CD4-positive, alpha-beta T cell treated with Interleukin-15 for 4 hours (primary cell): ENCODE results near the gene MOK.
A peak's percentile ranks its signal among the peaks of the same experiment; 100 is the strongest.
"Not testable (repeated sequence)": the region's sequence is repeated elsewhere in the genome, so short reads cannot be mapped to it uniquely, and the experiment has no call there.

Experiments
- DNase-seq: peaks from one replicate; pipeline ENCODE4 v3.0.0-alpha.2; 2020; ENCODE audit warnings: low spot score

MOK gene

DNA sequence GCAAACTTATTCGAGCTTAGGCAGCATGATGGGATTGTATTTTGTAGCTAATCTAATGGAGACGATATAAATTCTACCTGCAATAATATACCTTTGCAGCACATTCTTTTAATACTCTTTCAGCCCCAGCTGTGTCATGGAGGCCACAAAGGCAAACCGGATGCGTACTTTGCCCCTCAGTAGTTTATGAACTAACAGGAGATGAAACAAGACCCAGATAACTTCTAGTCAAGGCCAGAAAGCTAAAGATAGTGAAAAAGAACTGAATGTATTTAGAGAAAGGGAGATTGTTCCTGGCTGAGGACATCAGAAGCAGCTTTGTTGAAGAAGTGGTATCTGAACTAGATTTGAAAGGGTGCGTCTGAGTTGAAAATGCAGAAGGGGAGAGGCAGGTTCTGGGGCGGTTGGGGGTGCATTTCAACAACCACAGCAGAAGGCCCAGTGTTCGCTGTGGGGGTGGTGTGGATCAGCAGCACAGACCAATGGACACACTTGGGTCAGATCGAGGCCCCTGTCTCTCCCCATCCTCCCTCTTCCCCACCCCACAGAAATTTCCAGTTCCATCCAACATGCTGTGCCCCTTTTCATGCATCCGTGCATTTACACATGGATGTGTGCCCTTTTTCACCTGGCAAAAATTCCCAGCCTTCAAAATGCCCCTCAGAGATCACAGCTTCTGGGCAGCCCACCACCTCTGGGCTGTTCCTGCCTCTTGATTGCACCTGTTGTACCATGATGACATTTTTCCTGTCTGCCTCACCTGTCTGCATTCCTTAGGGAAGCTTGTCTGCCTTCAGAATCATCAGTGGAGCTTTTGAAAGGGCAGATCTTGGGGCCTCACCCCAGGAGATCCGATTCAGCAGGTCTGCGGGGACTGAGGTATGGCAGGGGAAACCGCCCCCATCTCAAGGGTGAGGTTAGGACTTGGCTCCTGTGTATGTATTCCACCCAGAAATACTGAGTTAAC, 16.8 kb upstream of the MOK start:
- DNase-seq, result no peak

GRCh38 chr14:102320671-102321455, 15.9 kb upstream of the MOK start:
- no peak for DNase-seq

DNA sequence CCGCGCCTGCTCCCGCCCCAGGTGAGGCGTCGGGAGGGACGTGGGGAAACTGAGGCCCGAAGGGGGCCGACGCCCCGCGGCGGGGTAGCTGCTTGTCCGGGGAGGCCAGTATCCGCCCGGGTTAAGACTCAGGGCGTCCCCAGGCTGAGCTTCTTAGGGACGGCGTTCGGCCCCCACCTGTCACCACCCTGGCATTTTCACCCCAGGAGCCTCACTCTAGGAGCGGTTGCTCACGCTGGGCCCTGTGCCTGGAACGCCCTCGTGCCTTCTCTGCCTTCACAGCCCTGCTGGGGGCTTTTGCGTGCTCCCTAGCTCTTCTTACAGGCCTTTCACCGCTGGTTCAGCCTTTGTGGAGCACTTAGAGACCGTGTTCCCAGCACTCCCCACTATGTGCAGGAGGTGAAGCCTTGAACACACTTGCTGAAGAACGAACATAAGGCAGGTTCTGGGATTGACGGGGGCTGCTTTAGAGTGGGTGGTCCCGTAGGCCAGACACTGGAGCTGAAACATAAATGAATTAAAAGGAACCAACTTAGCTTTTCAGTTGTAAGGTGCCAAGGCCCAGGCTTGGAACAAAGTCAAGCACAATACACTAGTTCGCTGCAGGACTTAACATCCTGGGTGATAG, 15.2 kb upstream of the MOK start:
- peak; percentile 41 for DNase-seq

DNA sequence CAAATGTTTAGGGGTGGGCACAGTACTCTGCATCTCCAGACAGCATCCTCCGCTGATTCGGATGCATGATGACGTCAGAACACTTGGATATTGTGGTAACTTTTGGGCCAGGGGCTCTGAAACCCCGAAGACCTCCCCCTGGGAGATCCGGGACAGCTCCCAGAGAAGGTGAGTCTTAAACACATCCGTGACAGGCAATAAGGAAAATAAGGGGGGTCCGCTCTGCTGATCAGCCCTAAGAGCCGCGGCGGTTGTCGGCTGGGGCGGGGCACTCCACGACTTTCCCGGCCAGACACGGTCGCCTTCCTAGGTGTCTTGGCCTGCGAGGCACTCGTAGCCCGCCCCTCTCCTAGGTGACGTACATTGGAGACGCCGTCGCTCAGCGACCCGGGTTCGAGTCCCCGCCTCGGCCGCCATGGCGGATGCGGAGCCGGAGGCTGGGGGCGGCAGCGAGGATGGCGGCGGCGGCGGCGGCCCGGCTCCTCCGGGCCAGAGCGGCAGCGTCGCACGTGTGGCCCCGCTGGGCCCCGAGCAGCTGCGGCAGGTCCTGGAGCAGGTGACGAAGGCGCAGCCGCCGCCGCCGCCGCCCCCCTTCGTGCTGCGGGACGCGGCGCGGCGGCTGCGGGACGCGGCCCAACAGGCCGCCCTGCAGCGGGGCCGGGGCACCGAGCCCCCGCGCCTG, 14.5 kb upstream of the MOK start, which contains the start of gene ZNF839:
TSS of gene ZNF839 (plus strand) at position 396 of the 682 bp plus-strand sequence. CDS start at position 416, 20 bp downstream.
- DNase-seq, result peak; percentile 95

DNA sequence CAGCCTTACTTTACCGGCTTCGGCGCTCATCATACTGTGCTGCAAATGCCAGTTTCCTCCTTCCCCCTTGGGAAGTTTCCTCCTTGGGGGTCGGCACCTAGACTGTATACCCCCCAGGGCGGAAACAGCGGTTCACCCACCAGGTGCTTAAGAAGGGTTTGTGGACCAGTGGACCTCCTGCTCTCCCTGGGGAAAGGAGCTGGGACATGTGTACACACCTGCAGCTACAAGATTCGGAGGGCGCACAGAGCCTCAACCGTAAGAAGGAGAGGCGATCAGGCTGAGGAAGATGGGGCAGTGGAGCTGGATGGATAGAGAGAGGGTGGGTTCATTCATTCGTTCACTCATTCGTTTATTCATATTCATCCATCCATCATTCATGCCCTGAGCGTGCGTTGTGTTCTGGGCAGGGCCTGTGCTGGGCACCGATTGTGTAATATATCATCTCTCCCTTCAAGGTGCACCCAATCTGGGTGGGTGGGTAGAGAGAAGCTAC, 13.9 kb upstream of the MOK start:
- DNase-seq, result no peak

GRCh38 chr14:102317564-102318248, 12.7 kb upstream of the MOK start:
- no peak for DNase-seq

DNA sequence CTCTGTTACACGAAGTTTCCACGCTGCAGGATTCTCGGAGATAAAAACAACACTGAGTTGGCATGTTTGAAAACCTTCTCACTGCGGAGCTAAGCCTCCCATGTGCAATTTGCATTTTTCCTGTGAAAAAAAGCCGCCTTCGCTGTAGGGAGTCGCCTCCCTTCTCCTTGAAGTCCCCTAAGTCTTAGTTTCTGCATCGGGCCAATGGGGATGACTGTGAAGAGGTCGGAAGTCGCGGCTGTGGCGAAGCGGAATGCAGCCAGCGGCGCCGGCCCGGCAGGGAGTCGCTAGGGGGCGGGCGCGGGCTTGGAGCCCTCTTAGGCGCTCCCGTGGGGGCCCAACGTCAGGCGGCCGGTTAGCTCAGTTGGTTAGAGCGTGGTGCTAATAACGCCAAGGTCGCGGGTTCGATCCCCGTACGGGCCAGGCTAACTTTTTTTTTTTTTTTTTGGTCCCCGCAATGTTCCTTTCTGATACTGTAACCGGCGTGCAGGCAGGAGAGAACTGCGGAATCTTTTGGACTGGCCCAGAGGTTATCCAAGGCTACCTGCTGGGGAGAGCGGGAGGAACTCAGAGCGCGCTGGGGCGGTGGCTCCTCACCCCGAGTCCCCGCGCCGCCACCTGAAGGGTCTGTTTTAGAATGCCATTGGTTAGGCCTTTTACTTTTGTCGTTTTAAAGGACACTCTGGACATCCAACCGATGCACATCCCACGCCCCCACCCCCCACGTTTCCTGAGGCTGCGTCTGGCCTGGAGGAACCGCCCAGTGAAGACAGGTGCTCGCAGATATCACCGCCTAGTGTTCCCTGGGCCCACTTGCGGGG, 12.0 kb upstream of the MOK start:
- DNase-seq, result peak; percentile 95

- DNase-seq, result peak; percentile 32
Measured at GRCh38 chr14:102316338-102316742, 11.4 kb upstream of the MOK start.

GRCh38 chr14:102315121-102315520, 10.2 kb upstream of the MOK start:
- DNase-seq, result no peak

- DNase-seq, result peak; percentile 80
Measured at GRCh38 chr14:102314242-102315011, 9.5 kb upstream of the MOK start.

GRCh38 chr14:102303664-102304063, 1.3 kb downstream of the MOK start:
- DNase-seq, result no peak

- DNase-seq, result not testable (repeated sequence)
Measured at GRCh38 chr14:102298303-102299070, 6.5 kb downstream of the MOK start.

DNA sequence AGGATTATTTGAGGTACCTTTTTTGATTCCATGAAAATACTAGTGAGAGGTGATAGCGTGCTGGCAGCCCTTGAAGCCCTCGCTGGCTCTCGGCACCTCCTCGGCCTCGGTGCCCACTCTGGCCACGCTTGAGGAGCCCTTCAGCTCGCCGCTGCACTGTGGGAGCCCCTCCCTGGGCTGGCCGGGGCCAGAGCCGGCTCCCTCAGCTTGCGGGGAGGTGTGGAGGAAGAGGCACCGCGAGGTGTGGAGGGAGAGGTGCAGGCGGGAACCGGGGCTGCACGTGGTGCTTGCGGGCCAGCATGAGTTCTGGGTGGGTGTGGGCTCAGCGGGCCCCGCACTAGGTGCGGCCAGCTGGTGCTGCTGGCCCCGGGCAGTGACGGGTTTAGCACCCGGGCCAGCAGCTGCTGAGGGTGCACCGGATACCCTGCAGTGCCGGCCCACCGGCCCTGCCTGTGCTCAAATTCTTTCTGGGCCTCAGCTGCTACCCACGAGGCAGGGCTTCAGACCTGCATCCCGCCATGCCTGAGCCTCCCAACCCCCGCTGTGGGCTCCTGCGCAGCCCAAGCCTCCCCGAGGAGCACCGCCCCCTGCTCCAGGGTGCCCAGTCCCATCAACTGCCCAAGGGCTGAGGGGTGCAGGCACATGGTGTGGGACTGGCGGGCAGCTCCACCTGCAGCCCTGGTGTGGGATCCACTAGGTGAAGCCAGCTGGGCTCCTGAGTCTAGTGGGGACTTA, 7.4 kb downstream of the MOK start:
- no peak for DNase-seq

DNA sequence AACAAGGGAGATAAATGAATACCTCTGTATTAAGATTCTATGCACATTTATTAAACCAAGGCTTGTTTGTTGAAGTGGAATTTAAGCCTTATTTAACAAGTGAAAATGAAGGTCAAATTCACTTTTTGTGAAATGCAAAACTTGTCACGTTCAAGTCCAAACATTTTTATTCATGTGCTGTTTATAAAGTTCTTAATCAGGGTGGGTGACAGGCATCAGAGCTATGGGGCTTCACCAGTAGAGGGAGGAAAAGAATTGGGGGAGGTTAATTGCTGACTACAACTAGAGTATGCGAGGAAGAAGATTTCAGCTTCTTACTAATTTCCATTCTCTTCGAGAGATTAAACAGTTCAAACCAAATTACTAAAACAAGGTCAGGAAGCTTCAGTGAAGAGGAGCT, 9.7 kb downstream of the MOK start:
- DNase-seq, result no peak

DNA sequence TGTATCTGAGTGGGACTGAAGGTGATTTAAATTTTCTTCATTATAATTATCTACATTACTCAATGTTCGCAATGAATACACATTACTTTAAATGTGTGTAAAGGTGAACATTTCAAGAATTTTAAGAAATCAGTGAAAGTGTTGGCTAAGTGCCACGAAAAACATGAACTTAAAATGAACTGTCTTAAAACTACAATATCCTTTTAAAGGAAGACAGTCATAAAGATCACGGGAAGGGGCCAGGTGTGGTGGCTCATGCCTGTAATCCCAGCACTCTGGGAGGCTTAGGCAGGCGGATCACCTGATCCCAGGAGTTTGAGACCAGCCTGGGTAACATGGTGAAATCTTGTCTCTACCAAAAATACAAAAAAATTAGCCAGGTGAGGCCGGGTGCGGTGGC, 11.2 kb downstream of the MOK start:
- no peak for DNase-seq

DNA sequence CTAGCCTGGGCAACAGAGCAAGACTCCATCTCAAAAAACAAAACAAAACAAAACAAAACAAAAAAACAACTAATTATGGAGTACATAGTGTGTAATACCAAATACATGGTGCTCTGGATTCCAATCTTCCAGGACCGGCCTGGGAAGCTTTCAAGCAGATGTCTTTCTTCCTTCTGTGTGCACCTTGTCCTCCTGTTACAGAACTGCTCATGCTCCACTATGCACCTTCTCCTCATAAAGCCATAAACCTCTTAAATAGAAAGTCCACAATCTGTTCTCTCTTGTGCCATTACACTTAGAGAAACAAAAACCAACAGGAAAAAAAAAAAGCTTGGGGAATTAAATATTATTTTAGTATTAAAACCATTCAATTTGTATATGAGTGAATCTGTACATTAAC, 12.5 kb downstream of the MOK start:
- no peak for DNase-seq

DNA sequence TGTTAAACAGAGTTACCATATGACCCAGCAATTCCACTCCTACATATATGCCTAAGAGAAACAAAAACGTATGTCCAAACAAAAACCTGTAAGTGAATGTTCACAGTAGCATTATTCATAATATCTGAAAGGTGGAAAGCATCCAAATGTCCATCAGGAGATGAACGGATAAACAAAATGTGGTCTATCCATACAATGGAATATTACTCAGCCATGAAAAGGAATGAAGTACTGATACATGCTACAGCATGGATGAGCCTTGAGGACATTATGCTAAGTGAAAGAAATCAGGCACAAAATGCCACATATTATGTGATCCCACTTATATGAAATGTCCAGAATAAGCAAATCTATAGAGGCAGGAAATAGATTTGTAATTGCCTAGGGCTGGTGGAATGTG, 16.8 kb downstream of the MOK start:
- DNase-seq, result no peak

GRCh38 chr14:102285106-102285505, 19.9 kb downstream of the MOK start:
- DNase-seq, result no peak
